T-helper 22 cell (primary cell): ENCODE measurements around the gene EBLN1.
"Not testable (repeated sequence)": the region's sequence is repeated elsewhere in the genome, so short reads cannot be mapped to it uniquely, and the experiment has no call there.

Source experiments
- DNase-seq: peaks from one replicate; pipeline ENCODE4 v3.0.0-alpha.2; 2020; ENCODE audit warnings: low read depth

EBLN1 gene

GRCh38 chr10:22228167-22228938 is 10.5 kb upstream of the EBLN1 start:
- no peak for DNase-seq

GRCh38 chr10:22226599-22226998 is 8.8 kb upstream of the EBLN1 start:
- no peak for DNase-seq

GRCh38 chr10:22222236-22223190 is 4.7 kb upstream of the EBLN1 start:
- DNase-seq = no peak

GRCh38 chr10:22219308-22219707 is 1.5 kb upstream of the EBLN1 start:
- DNase-seq = no peak

GRCh38 chr10:22218448-22218847 is 633 bp upstream of the EBLN1 start:
- DNase-seq = no peak

GRCh38 chr10:22217084-22217483 is 731 bp downstream of the EBLN1 start:
- DNase-seq = not testable (repeated sequence)

GRCh38 chr10:22210267-22210666 is 7.5 kb downstream of the EBLN1 start:
- DNase-seq = no peak

GRCh38 chr10:22193945-22194344 is 23.9 kb downstream of the EBLN1 start:
- no peak for DNase-seq

- DNase-seq = no peak
Measured at GRCh38 chr10:22185586-22185985, 32.2 kb downstream of the EBLN1 start.

GRCh38 chr10:22183771-22184461 is 33.9 kb downstream of the EBLN1 start:
- no peak for DNase-seq

- no peak for DNase-seq
Measured at GRCh38 chr10:22180724-22181123, 37.1 kb downstream of the EBLN1 start.

- DNase-seq = no peak
Measured at GRCh38 chr10:22174442-22174841, 43.4 kb downstream of the EBLN1 start.

- DNase-seq = no peak
Measured at GRCh38 chr10:22171131-22171530, 46.7 kb downstream of the EBLN1 start.

- DNase-seq = no peak
Measured at GRCh38 chr10:22170582-22170981, 47.2 kb downstream of the EBLN1 start.

- no peak for DNase-seq
Measured at GRCh38 chr10:22159979-22160378, 57.8 kb downstream of the EBLN1 start.

- DNase-seq = no peak
Measured at GRCh38 chr10:22159180-22159579, 58.6 kb downstream of the EBLN1 start.
